GM19468 (cell line): ENCODE results near the gene KCNJ5.

Experiments
- ATAC-seq: cut with Tn5 transposase; IDR thresholded peaks from one replicate; pipeline ENCODE4 v1.9.1; 2021; ENCODE audit warnings: mild to moderate bottlenecking, moderate library complexity, moderate number of reproducible peaks; ENCODE audit not compliant: unreplicated experiment; ENCODE audit errors: extremely low read depth

KCNJ5 gene

DNA sequence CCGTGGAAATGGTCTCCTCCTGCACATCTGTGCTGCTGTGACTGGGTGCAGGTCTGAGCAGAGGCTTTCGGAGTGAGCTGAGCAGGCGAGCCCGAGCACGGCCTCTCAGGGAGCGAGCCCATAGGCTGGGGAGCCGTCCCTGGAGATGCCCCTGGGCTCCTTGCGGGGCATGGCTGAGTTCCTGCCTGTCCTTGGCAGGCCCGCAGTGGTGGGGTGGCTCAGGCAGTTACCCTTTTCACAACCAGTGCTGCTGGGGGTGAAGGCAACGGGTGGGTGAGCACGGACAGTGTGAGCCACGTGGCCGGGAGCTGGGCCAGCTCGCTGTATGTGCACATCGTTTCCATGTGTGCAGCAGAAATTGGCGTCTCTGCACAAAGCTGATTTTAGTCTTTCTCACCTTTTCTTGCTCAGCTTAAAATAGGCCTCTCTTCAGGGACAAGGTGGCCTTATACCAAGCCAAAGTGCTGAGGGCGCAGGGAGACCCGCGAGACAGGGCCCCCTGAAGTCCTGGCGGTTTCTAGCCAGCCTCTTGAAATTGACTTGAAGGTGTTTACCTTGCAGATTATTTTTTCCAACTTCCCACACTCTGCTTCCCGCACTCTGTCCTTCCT lies 51.8 kb downstream of the KCNJ5 start, which contains the start of gene TP53AIP1:
TSS of gene TP53AIP1 (minus strand) at position 55 of the 611 bp plus-strand sequence. CDS start 5,053 bp downstream, outside the sequence.
- ATAC-seq, result no peak

DNA sequence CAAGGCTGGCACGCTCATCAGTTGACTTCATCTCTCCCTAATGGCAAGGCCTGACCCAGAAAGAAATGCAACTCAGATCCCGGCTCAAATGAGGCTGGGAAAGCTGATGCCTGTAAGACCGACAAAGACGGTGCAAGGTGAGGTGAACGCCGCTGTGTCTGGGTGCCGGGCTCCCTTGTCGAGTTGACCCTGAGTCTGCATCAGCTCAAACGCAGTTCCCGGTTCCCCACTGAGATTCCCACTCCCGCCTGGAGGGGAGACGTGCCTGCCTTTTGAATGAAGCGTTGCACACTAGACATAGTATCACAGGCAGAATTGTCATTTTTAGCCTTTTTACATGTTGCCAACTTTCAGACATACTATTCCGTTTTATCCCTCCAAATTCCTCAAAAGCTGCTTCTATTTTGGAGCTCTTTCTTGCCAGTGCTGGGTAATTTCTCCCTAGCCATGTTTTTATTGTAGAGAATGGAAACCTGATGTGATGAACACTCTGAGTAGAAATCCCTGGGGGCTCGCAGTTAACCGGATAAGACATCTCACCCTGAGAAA lies 52.3 kb downstream of the KCNJ5 start:
- no peak for ATAC-seq

DNA sequence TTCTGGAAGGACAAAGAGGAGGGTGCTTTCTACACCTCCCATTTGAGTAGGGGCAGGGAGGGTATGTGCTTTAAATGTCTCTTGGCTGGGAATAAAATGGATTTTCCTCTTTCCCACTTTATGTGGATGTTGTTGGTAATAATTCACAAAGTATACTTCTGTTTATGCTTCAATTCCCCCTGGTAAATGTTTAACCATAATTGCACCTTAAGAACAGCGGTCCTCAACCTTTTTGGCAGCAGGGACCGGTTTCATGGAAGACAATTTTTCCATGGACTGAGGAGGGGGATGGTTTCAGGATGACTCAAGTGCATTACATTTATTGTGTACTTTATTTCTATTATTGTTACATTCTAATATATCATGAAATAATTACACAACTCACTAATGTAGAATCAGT lies 55.5 kb downstream of the KCNJ5 start:
- no peak for ATAC-seq

GRCh38 chr11:128947773-128948172 lies 56.6 kb downstream of the KCNJ5 start:
- no peak for ATAC-seq

GRCh38 chr11:128948583-128948982 lies 57.4 kb downstream of the KCNJ5 start:
- ATAC-seq, result no peak

DNA sequence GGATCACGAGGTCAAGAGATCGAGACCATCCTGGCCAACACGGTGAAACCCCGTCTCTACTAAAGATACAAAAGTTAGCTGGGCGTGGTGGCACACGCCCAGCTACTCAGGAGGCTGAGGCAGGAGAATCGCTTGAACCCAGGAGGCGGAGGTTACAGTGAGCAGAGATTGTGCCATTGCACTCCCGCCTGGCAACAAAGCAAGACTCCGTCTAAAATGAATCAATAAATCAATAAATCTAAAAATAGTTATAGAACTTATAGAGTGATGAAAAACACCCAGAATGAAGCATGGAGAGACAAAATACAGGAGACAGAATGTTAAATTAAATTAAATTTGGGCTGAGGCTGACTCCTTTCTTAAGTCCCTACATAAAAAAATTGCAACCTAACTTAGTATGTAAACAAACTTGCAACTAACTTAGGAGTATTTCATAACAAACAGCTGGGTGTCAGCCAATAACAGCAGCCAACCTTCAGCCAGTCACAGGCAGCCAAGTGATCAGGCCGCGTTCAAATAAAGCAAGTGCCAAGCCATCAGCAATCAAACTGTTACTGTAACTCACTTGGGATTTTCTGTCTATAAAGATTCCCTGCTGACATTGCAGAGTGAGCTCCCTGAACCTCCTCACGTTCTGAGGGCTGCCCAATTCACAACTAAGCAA lies 58.8 kb downstream of the KCNJ5 start:
- ATAC-seq, result no peak

GRCh38 chr11:128953151-128953550 lies 62.0 kb downstream of the KCNJ5 start:
- ATAC-seq, result no peak

DNA sequence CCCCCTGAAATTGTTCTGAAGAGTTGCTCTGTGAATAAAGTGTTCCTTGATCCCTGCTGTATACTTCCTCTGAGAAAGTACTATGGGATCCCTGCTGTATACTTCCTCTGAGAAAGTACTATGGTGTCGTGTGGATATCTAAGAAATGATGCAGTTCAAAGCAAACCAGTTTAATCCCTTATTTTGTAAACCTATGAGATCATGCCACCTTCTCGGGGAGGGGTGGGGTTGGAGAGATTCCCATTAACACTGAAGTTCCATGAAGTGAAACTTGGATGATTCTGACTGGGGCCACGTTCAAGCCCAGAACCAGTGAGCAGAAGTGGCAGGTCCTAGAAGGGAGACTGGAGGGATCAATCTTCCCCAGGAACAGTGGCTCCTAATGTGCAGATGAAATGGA lies 64.5 kb downstream of the KCNJ5 start:
- no peak for ATAC-seq

GRCh38 chr11:128956401-128957201 lies 65.4 kb downstream of the KCNJ5 start:
- ATAC-seq, result no peak

DNA sequence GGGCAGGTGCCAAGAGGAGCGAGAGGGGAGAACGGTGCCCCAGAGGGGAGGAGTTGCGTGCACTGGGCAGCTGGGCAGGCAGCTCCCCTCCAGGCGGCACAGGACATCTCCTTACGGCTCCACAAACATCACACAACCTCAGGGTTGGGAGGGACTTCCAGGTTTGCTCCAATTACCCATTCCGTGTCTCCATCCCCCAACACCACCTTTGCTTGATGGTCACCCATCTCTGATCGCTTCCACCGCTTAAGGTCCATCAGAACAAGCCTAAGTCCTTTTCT lies 66.0 kb downstream of the KCNJ5 start:
- ATAC-seq, result no peak

DNA sequence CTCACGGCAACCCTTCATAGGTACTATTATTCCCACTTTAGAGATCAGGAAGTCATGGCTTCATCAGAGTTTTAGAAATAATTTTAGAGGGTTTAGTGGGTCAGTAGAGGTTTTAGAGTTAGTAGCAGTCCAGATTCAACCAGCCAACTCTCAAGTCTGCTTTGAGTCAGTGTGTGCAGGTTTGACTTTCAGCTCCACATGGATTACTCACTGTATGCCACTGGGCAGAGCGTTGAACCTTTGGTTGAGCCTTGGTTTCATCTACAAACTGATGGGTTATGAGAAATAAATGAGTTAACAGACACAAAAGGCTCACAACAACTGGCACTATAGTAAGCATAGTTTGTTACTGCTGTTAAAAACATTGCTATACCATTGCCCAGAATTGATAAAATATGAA lies 70.5 kb downstream of the KCNJ5 start:
- no peak for ATAC-seq

GRCh38 chr11:128962896-128963295 lies 71.7 kb downstream of the KCNJ5 start:
- no peak for ATAC-seq

GRCh38 chr11:128963744-128964325 lies 72.7 kb downstream of the KCNJ5 start:
- ATAC-seq, result no peak

GRCh38 chr11:128964463-128964930 lies 73.3 kb downstream of the KCNJ5 start:
- ATAC-seq, result no peak

DNA sequence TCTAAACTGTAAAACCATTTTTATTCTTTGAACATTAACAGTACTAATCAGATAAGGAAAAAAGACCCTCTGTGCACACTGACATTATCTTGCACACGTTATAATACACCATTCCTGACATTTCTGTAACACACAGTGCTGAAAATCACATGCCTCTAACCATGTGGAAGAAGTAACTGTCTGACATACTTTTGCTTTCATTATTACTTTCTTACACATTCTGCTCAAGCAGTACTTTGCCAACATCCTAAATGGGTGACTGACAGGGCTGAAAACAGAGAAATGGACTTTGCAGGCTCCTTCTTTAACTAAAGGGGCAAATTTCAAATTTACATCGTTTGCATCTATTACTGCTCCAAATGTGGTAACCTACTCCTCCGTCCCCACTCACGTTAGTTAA lies 74.3 kb downstream of the KCNJ5 start:
- ATAC-seq, result peak; percentile 95

GRCh38 chr11:128967578-128967977 lies 76.4 kb downstream of the KCNJ5 start:
- ATAC-seq, result no peak

GRCh38 chr11:128968916-128969315 lies 77.8 kb downstream of the KCNJ5 start:
- no peak for ATAC-seq
